Testis (tissue), 3 donors: ENCODE data around the gene BLM. TPM values are rescaled to one million over a fixed set of nuclear protein-coding genes. Genes with fewer than 3 reads are reported as not detected.

Source experiments
- DNase-seq: peaks from one replicate; pipeline ENCODE4 v3.0.0-alpha.2; 2019
- H3K27ac ChIP-seq, 2 donors: fragments of 200-600 bp; sonication (generic); one replicate each; pipeline ENCODE4 v1.5.1; 2019
- H3K27me3 ChIP-seq: fragments of 200-600 bp; sonication (generic); one replicate; pipeline ENCODE4 v1.5.1; 2019
- H3K36me3 ChIP-seq: fragments of 200-600 bp; sonication (generic); one replicate; pipeline ENCODE4 v1.5.1; 2017; ENCODE audit warnings: low read depth; ENCODE audit errors: missing control alignments
- H3K4me1 ChIP-seq: fragments of 200-600 bp; sonication (generic); one replicate; pipeline ENCODE4 v1.5.1; 2019
- H3K4me3 ChIP-seq, 2 donors: fragments of 200-600 bp; sonication (generic); one replicate each; pipeline ENCODE4 v1.5.1; 2017 to 2019
- H3K9me3 ChIP-seq: fragments of 200-600 bp; sonication (generic); one replicate; pipeline ENCODE4 v1.5.1; 2017
- CTCF ChIP-seq, 3 experiments: fragments of 450-650 bp in 2 of 3; fragments of 200-600 bp in 1 of 3; sonication (generic) in 1 of 3; IDR thresholded peaks; one replicate each; pipeline ENCODE4 v1.5.1; 2016 to 2019; ENCODE audit warnings: antibody characterized with exemption in 3 of 3, mild to moderate bottlenecking in 2 of 3, moderate library complexity in 1 of 3
- POLR2A ChIP-seq: fragments of 450-650 bp; IDR thresholded peaks from one replicate; pipeline ENCODE4 v1.6.1; 2017; ENCODE audit warnings: antibody characterized with exemption, mild to moderate bottlenecking, moderate library complexity
- WGBS, 2 donors: methylation state at CpG; one replicate each; pipeline ENCODE4 v1.1.5; 2018; 5-methylcytosine and 5-hydroxymethylcytosine counted together
- intact Hi-C: fragments of 100-400 bp; cut with DNase I; formaldehyde crosslinking; loops from one replicate; pipeline ENCODE4 v1.15.1; 2023; ENCODE audit warnings: low total_unique reads
- polyA plus RNA-seq: library from polyadenylated mRNA; stranded (reverse); fragments of 350-450 nt; fragmentation: Illumina TruSeq; extraction: RNeasy Lipid Tissue Mini Kit (QIAGEN cat#74804); gene quantifications from one replicate; pipeline ENCODE4 v1.2.3, GENCODE V29; 2014; ENCODE audit warnings: low read depth, low replicate concordance; ENCODE audit not compliant: insufficient read depth
- total RNA-seq, 2 donors: library from RNA; depleted of rRNA; stranded (reverse); fragments of >200 nt; gene quantifications; one replicate each; pipeline ENCODE4 v1.2.3, GENCODE V29; 2016

BLM gene
- total and polyA plus RNA-seq, 3 donors from 2014 or later: 5.8 to 6.7 (median 5.9) TPM

- peaks cover 15% of the 10 kb centered on the region for H3K4me1 ChIP-seq
- H3K36me3 ChIP-seq: no peaks in the 10 kb centered on the region
- TF ChIP-seq POLR2A (no peak), CTCF (IDR thresholded peaks at IDR 0.05) (no peak)
- H3K27me3 ChIP-seq: no peaks in the 10 kb centered on the region
- H3K27ac ChIP-seq: no peak overlapping the region
- WGBS, 2 donors: 80 to 89% methylated on average over 6 to 14 of the region's 14 CpGs
- intact Hi-C loops: no loop called here
- DNase-seq: no peak
- H3K9me3 ChIP-seq: no peaks in the 10 kb centered on the region
- no peak overlapping the region for H3K4me3 ChIP-seq
Observed at GRCh38 chr15:90817117-90818057, 100.2 kb downstream of the BLM start.

- no peaks in the 10 kb centered on the region for H3K36me3 ChIP-seq
- intact Hi-C loops: no loop called here
- no peaks in the 10 kb centered on the region for H3K9me3 ChIP-seq
- H3K4me1 ChIP-seq: peaks cover 15% of the 10 kb centered on the region
- WGBS, 2 donors: 50 to 60% methylated on average over 22 to 23 of the region's 26 CpGs
- no peak for DNase-seq
- no peak overlapping the region for H3K27ac ChIP-seq
- H3K4me3 ChIP-seq: no peak overlapping the region
- no peaks in the 10 kb centered on the region for H3K27me3 ChIP-seq
- no peak for TF ChIP-seq CTCF (IDR thresholded peaks at IDR 0.05)
- TF ChIP-seq POLR2A: no peak
Observed at GRCh38 chr15:90818251-90819210, 101.4 kb downstream of the BLM start.

GRCh38 chr15:90819390-90819789, 102.2 kb downstream of the BLM start:
- no peak for DNase-seq
- Histone ChIP-seq H3K4me1 (peaks cover 12% of the 10 kb centered on the region), H3K9me3 (no peaks in the 10 kb centered on the region), H3K36me3 (no peaks in the 10 kb centered on the region), H3K27me3 (no peaks in the 10 kb centered on the region), H3K27ac (no peak overlapping the region), H3K4me3 (no peak overlapping the region)
- 91 to 100% methylated on average over 2 to 4 of the region's 6 CpGs for WGBS, 2 donors
- intact Hi-C loops: no loop called here
- no peak for TF ChIP-seq CTCF (IDR thresholded peaks at IDR 0.05)
- TF ChIP-seq POLR2A: no peak

- Histone ChIP-seq H3K27me3 (no peaks in the 10 kb centered on the region), H3K4me3 (no peak overlapping the region), H3K4me1 (peaks cover 12% of the 10 kb centered on the region), H3K36me3 (no peaks in the 10 kb centered on the region), H3K9me3 (no peaks in the 10 kb centered on the region), H3K27ac (no peak overlapping the region)
- TF ChIP-seq POLR2A: no peak
- no peak for TF ChIP-seq CTCF (IDR thresholded peaks at IDR 0.05)
- 60 to 74% methylated on average over 1 to 12 of the region's 12 CpGs for WGBS, 2 donors
- intact Hi-C loops: no loop called here
- no peak for DNase-seq
Observed at GRCh38 chr15:90819850-90820249, 102.7 kb downstream of the BLM start.
